ENCODE results near the gene PLXNA2.

PLXNA2 gene

DNA sequence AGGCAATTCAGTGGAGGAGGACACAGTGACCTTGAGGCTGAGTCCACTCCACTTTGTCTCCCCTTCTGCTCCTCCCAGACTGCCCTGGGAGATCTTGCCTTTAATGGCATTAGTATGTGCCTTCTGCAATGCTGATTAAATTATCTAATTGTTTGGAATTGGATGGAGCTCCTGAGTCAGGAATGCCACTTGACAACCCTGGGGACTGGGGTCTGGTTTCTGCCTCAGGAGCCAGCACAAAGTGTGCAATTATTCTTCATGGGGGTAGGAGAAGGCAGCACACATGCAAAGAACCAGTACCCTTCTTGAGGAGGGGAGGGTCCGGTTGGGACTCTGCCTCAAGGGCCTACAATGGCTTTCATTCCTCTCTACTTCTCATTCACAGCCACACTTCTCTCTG, 11.9 kb upstream of the PLXNA2 start:
- TF ChIP-seq, protein P1, sequence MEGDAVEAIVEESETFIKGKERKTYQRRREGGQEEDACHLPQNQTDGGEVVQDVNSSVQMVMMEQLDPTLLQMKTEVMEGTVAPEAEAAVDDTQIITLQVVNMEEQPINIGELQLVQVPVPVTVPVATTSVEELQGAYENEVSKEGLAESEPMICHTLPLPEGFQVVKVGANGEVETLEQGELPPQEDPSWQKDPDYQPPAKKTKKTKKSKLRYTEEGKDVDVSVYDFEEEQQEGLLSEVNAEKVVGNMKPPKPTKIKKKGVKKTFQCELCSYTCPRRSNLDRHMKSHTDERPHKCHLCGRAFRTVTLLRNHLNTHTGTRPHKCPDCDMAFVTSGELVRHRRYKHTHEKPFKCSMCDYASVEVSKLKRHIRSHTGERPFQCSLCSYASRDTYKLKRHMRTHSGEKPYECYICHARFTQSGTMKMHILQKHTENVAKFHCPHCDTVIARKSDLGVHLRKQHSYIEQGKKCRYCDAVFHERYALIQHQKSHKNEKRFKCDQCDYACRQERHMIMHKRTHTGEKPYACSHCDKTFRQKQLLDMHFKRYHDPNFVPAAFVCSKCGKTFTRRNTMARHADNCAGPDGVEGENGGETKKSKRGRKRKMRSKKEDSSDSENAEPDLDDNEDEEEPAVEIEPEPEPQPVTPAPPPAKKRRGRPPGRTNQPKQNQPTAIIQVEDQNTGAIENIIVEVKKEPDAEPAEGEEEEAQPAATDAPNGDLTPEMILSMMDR (IDR thresholded peaks at IDR 0.05; ENCODE audit: low read depth, low read length, missing control alignments), result no peak
- no peak for DNase-seq (ENCODE audit: extremely low read depth, low read depth)
- no peak overlapping the region for H3K4me3 ChIP-seq (replicated peaks; ENCODE audit: low read depth, low read length)

DNA sequence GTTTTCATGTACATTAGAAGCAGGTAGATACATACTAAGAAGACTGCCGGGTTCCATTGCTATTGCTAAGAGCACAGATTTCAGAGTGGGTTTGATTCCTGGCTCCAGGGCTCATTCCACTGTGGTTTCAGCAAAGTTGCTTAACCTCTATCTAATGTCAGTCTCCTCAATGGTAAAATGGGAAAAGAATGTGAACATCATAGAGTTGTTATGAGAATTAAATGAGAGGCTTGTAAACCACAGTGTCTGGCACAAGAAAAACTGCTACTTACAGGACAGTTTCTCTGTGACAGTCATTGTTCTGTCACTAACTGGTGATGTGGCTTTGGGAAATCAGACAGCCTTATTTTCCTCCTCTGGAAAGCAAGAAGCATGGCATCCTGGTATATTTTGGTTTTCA, 10.7 kb upstream of the PLXNA2 start:
- no peak overlapping the region for H3K4me3 ChIP-seq (replicated peaks; ENCODE audit: low read depth, low read length)
- no peak for DNase-seq (ENCODE audit: extremely low read depth, low read depth)

DNA sequence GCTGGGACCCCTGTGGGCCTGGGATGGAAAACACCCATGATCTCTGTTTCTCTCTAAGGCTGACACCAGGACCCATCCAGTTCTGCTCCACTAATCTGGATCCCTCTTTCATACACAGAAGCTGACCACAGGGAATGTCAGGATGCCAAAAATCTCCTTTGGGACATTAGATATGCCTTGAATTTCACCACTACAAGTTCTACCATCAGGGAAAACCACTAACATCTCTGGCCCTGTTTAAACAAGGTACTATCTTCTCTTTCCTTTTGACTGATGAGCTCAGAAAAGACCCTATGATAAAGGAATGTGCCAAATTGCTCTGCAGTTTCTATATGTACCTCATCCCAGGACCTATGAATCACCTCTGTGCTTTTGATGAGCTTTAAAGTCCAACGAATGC, 10.2 kb upstream of the PLXNA2 start:
- H3K4me3 ChIP-seq (replicated peaks; ENCODE audit: low read depth, low read length), result no peak overlapping the region
- TF ChIP-seq, protein P1 (IDR thresholded peaks at IDR 0.05; ENCODE audit: low read depth, low read length, missing control alignments), result no peak
- no peak for DNase-seq (ENCODE audit: extremely low read depth, low read depth)

More for the DNA sequence above, 10.7 kb upstream of the PLXNA2 start:
- TF ChIP-seq, protein P1 (IDR thresholded peaks at IDR 0.05; ENCODE audit: low read depth, low read length, missing control alignments), result no peak

DNA sequence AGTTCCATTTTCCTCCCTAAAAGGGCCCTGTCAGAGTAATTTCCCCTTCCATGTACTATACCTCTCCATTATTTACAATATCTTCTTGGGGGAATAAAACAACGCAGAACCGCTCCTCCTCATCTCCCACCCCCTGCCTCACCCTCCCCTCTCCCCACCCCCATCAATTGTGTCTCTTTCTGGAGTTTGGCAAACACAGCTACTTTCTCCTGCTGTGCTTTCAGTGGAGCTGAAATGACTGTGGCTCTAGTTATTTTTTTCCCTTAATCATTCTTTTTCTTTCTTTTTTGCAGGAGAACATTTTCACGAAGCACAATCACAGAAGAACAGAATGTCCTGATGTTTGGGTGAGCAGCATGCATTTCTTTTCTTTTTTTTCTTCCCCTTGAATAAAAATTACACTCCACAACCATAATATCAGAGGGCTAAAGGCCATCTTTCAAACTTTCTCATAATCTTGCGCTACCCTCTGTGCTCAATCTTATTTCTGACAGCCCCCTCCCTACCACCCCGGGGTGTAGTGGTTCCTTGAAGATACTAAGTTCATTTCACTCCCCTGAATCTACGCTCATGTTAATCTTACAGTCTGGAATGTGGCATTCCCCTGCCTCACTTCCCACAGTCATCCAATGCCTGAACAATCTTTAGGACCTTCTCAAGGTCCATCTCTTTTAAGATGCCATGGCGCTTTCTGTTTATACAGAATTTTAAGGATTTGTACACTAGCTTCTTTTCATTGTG, 8.8 kb upstream of the PLXNA2 start:
- no peak overlapping the region for H3K4me3 ChIP-seq (replicated peaks; ENCODE audit: low read depth, low read length)
- DNase-seq (ENCODE audit: extremely low read depth, low read depth), result no peak
- TF ChIP-seq, protein P1 (IDR thresholded peaks at IDR 0.05; ENCODE audit: low read depth, low read length, missing control alignments), result no peak

DNA sequence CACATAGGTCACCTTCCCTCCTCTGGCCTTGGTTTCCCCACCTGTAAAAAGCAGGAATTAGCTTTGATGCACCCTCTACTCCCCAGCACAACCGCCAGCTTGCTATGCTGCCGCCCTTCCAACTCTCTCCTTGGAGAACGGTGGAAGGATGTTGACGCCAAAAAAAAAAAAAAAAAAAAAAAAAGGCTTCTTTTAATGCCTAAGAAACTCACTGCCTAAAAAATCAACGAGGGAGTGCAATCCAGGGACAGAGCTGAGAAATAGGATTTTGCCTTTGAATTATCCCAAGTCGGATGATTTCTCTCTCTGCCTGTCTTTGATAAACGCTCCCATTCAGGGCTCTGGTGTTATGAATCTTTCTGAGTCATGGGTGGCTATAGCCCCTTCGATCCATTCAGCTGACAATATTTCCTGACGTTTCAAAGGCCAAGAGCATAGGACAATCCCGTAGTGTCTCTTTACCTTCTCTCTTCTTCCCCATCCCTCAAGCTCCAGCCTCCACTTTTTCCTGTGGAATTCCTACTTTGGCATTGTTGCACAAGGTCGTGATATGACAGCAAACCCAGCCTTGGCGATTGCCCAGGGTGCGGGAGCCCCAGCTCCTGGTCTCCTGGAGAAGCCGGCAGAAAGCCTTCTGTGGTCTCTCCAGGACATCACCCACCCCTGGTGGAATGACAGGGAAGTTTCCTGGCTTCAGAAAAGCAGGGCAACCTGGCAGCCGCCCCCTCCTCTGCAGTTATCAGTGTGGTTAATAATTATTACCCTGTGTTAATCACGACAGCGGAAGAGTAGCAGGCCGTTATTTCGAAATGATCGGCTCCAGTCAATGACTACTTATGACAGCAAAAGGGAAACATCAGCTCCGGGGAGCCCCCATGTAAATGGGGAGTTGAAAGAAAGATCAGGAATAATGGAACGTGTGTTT, 8.0 kb upstream of the PLXNA2 start:
- TF ChIP-seq, protein P1 (IDR thresholded peaks at IDR 0.05; ENCODE audit: low read depth, low read length, missing control alignments), result peak; percentile 50
- H3K4me3 ChIP-seq (replicated peaks; ENCODE audit: low read depth, low read length), result no peak overlapping the region
- no peak for DNase-seq (ENCODE audit: extremely low read depth, low read depth)

DNA sequence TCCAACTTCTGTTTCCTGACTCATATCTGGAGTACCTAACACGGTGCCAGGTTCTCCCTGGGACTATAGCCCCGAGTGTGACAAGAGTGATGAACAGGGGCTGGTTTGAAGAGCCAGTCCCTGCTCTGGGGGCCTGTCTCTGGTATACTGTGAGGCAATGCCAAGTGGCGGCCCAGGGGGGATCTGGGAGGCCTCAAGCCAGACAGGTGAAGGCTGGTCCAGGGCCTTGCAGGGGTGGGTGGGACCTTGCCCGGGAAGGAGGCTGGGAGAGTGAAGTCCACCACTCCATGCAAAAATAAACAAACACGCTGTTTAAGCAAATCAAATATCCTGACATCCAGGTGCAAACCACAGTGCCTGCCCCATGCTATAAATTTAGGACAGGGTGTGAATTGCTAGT, 6.8 kb upstream of the PLXNA2 start:
- TF ChIP-seq, protein P1 (IDR thresholded peaks at IDR 0.05; ENCODE audit: low read depth, low read length, missing control alignments), result no peak
- no peak for DNase-seq (ENCODE audit: extremely low read depth, low read depth)
- no peak overlapping the region for H3K4me3 ChIP-seq (replicated peaks; ENCODE audit: low read depth, low read length)

Measured in HFF-Myc (cell line).